HepG2 (cell line): ENCODE data around the gene MAJIN. TPM values are rescaled to one million over a fixed set of nuclear protein-coding genes. Genes with fewer than 3 reads are reported as not detected.

Experiments used
- ARNT ChIP-seq: fragments of 450-650 bp; IDR thresholded peaks from 2 replicates; pipeline ENCODE4 v1.6.1; 2017
- BORCS8-MEF2B ChIP-seq: sonication (generic); formaldehyde crosslinking; IDR thresholded peaks from 2 replicates; pipeline ENCODE4 v1.8.0; 2022; ENCODE audit warnings: mild to moderate bottlenecking, missing genetic modification reagents
- BRCA1 ChIP-seq: sonication (generic); formaldehyde crosslinking; IDR thresholded peaks from 2 replicates; pipeline ENCODE4 v1.4.0; 2020; ENCODE audit warnings: missing genetic modification reagents
- DNMT1 ChIP-seq: sonication (generic); formaldehyde crosslinking; IDR thresholded peaks from 2 replicates; pipeline ENCODE4 v1.5.1; 2020; ENCODE audit warnings: mild to moderate bottlenecking, missing genetic modification reagents
- DNMT3B ChIP-seq: conservative IDR thresholded peaks from 2 replicates; pipeline ENCODE4 v1.6.1; 2016; ENCODE audit warnings: missing biosample characterization, control low read depth
- EHMT2 ChIP-seq: fragments of 200-600 bp; sonication (generic); IDR thresholded peaks from 2 replicates; pipeline ENCODE4 v1.7.0; 2017; ENCODE audit warnings: antibody characterized with exemption, low read depth, low read length, borderline replicate concordance
- EP300 ChIP-seq, 3 experiments: sonication (generic) in 1 of 3; formaldehyde crosslinking in 1 of 3; IDR thresholded peaks; 2 replicates each; pipeline versions ENCODE4 v1.5.1 to v1.6.1; 2011 to 2020; ENCODE audit warnings: low read depth in 2 of 3, low read length in 2 of 3, borderline replicate concordance in 1 of 3, improper control_type of control experiment in 1 of 3, mild to moderate bottlenecking in 1 of 3, missing genetic modification reagents in 1 of 3, moderate library complexity in 1 of 3
- GTF2F1 ChIP-seq: fragments of 150-350 bp; IDR thresholded peaks from 2 replicates; pipeline ENCODE4 v1.6.1; 2014; ENCODE audit warnings: low read length
- HDAC6 ChIP-seq: fragments of 200-600 bp; sonication (generic); IDR thresholded peaks from 2 replicates; pipeline ENCODE4 v1.7.0; 2017; ENCODE audit warnings: mild to moderate bottlenecking, antibody characterized with exemption, low read length, low read depth
- KDM1A ChIP-seq: IDR thresholded peaks from 2 replicates; pipeline ENCODE4 v1.6.1; 2016; ENCODE audit warnings: missing compliant biosample characterization
- MEIS1 ChIP-seq: sonication (generic); formaldehyde crosslinking; IDR thresholded peaks from 2 replicates; pipeline ENCODE4 v1.9.0; 2021; ENCODE audit warnings: mild to moderate bottlenecking, missing genetic modification reagents, moderate library complexity, borderline replicate concordance
- NKX3-1 ChIP-seq: sonication (generic); formaldehyde crosslinking; IDR thresholded peaks from 2 replicates; pipeline ENCODE4 v1.5.0; 2020; ENCODE audit warnings: missing genetic modification reagents
- REL ChIP-seq: sonication (generic); formaldehyde crosslinking; conservative IDR thresholded peaks from 2 replicates; pipeline ENCODE4 v1.8.0; 2022; ENCODE audit warnings: mild to moderate bottlenecking, missing genetic modification reagents, moderate library complexity
- RFX3 ChIP-seq: IDR thresholded peaks from 2 replicates; pipeline ENCODE4 v1.6.1; 2016; ENCODE audit warnings: missing biosample characterization, missing genetic modification reagents
- RXRB ChIP-seq: IDR thresholded peaks from 2 replicates; pipeline ENCODE4 v1.6.1; 2016; ENCODE audit warnings: borderline replicate concordance, missing genetic modification reagents, missing compliant biosample characterization
- ZMYM4 ChIP-seq: sonication (generic); formaldehyde crosslinking; IDR thresholded peaks from 2 replicates; pipeline ENCODE4 v1.8.1; 2023; ENCODE audit warnings: mild to moderate bottlenecking, missing genetic modification reagents
- ZNF260 ChIP-seq: sonication (generic); formaldehyde crosslinking; IDR thresholded peaks from 2 replicates; pipeline ENCODE4 v1.4.0; 2020; ENCODE audit warnings: missing genetic modification reagents, low read depth, mild to moderate bottlenecking, borderline replicate concordance
- ZNF317 ChIP-seq: sonication (generic); formaldehyde crosslinking; IDR thresholded peaks from 2 replicates; pipeline ENCODE4 v1.5.0; 2020; ENCODE audit warnings: mild to moderate bottlenecking, missing genetic modification reagents
- ZNF441 ChIP-seq: sonication (generic); formaldehyde crosslinking; IDR thresholded peaks from 2 replicates; pipeline ENCODE4 v1.7.0; 2021; ENCODE audit warnings: missing genetic modification reagents, borderline replicate concordance
- ZNF790 ChIP-seq: sonication (generic); formaldehyde crosslinking; IDR thresholded peaks from 2 replicates; pipeline ENCODE4 v1.8.0; 2022; ENCODE audit warnings: missing genetic modification reagents, mild to moderate bottlenecking, borderline replicate concordance
- ZNF878 ChIP-seq: sonication (generic); formaldehyde crosslinking; IDR thresholded peaks from 2 replicates; pipeline ENCODE4 v1.8.1; 2023; ENCODE audit warnings: mild to moderate bottlenecking, missing genetic modification reagents, moderate library complexity
- polyA plus RNA-seq, 8 experiments: library from polyadenylated mRNA; depleted of rRNA in 3 of 8; stranded (reverse) in 7 of 8; unstranded in 1 of 8; fragments of >200 nt; fragmentation: Illumina TruSeq in 4 of 8; extraction: Trizol in 4 of 8; gene quantifications; 2 replicates each; pipeline versions ENCODE4 v1.2.1 to v1.2.3, GENCODE V29; 2011 to 2016; ENCODE audit warnings: low read depth in 4 of 8, missing spikeins in 1 of 8, mixed read lengths in 1 of 8; ENCODE audit not compliant: insufficient read depth in 1 of 8
- total RNA-seq, 5 experiments: library from RNA; depleted of rRNA; stranded (reverse); fragments of >200 nt; fragmentation: Illumina TruSeq; extraction: Trizol; gene quantifications; 2 replicates each; pipeline ENCODE4 v1.2.3, GENCODE V29; 2016; ENCODE audit warnings: low read depth in 1 of 5
- TF ChIP-seq, protein P1 (sequence below): sonication (generic); formaldehyde crosslinking; IDR thresholded peaks from 2 replicates; pipeline ENCODE4 v1.8.1; 2023; ENCODE audit warnings: mild to moderate bottlenecking, missing genetic modification reagents
- TF ChIP-seq, protein P2 (sequence below): sonication (generic); formaldehyde crosslinking; IDR thresholded peaks from 2 replicates; pipeline ENCODE4 v1.8.1; 2022; ENCODE audit warnings: low read depth, mild to moderate bottlenecking, missing genetic modification reagents
- TF ChIP-seq, protein P3 (sequence below): sonication (generic); formaldehyde crosslinking; IDR thresholded peaks from 2 replicates; pipeline ENCODE4 v1.4.0; 2020; ENCODE audit warnings: missing genetic modification reagents
- TF ChIP-seq, protein P4 (sequence below): sonication (generic); formaldehyde crosslinking; IDR thresholded peaks from 2 replicates; pipeline ENCODE4 v1.5.0; 2020; ENCODE audit warnings: missing genetic modification reagents

MAJIN gene
- total and polyA plus RNA-seq, 2 of the 13 experiments (the other 11 are each of a cell fraction or from before 2014, with no cell fraction given): not detected

DNA sequence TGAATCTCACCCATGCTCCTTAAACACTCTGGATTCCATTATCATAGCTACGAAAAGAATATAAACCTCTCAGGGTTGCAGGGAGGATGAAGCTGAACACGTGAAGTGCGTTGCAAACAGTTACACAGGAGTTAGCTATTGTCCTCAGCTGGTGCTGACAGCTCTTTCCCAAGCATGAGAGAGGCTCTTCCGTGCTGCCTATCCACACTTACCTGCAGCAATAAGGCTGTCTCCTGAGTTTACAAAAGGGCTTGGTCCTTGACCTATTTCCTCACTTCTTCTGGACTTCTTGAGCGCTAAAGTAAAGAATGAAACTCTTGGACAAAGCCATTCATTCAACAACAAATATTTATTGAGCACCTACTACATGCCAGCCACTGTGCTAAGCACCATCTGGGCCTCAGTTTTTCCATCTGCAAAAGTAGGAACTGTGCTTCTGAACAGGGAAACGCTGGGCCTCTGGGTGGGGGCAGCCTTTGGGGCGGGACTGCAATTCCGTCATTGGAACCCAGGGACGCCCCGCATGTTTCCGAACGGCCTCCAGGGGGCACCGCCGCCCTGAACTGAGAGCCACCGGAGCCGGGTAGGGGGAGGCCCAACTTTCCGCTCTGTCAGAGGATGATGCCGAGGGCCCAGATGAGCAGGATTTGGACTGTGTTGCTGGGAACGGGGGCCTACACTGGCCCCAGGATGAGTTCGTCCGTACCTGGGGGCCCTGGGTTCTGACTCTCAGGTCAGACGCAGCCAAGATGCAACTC is 41.4 kb upstream of the MAJIN start (continued):
- no peak for TF ChIP-seq ZNF441 (CRISPR knock-in tag)
- 0 out of 2 replicates have a peak, but pooled peaks have one; percentile 9 for TF ChIP-seq BORCS8-MEF2B (CRISPR knock-in tag)
- TF ChIP-seq ZNF317 (CRISPR knock-in tag): no peak; the same call in 1 of the 2 replicates
- TF ChIP-seq ZNF790: 0 out of 2 replicates have a peak, but pooled peaks have one; percentile 47
- TF ChIP-seq, protein P1, sequence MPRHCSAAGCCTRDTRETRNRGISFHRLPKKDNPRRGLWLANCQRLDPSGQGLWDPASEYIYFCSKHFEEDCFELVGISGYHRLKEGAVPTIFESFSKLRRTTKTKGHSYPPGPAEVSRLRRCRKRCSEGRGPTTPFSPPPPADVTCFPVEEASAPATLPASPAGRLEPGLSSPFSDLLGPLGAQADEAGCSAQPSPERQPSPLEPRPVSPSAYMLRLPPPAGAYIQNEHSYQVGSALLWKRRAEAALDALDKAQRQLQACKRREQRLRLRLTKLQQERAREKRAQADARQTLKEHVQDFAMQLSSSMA (CRISPR knock-in tag): no peak
- no peak for TF ChIP-seq DNMT1 (CRISPR knock-in tag)
- TF ChIP-seq MEIS1 (CRISPR knock-in tag): no peak
- TF ChIP-seq RFX3 (CRISPR knock-in tag): no peak
- TF ChIP-seq HDAC6: no peak
- TF ChIP-seq REL: no peak
- TF ChIP-seq BRCA1 (CRISPR knock-in tag): no peak
- no peak for TF ChIP-seq ARNT
- TF ChIP-seq KDM1A: 0 out of 2 replicates have a peak, but pooled peaks have one; percentile 15
- TF ChIP-seq EHMT2: no peak
- TF ChIP-seq ZNF260: no peak
- TF ChIP-seq, protein P2, sequence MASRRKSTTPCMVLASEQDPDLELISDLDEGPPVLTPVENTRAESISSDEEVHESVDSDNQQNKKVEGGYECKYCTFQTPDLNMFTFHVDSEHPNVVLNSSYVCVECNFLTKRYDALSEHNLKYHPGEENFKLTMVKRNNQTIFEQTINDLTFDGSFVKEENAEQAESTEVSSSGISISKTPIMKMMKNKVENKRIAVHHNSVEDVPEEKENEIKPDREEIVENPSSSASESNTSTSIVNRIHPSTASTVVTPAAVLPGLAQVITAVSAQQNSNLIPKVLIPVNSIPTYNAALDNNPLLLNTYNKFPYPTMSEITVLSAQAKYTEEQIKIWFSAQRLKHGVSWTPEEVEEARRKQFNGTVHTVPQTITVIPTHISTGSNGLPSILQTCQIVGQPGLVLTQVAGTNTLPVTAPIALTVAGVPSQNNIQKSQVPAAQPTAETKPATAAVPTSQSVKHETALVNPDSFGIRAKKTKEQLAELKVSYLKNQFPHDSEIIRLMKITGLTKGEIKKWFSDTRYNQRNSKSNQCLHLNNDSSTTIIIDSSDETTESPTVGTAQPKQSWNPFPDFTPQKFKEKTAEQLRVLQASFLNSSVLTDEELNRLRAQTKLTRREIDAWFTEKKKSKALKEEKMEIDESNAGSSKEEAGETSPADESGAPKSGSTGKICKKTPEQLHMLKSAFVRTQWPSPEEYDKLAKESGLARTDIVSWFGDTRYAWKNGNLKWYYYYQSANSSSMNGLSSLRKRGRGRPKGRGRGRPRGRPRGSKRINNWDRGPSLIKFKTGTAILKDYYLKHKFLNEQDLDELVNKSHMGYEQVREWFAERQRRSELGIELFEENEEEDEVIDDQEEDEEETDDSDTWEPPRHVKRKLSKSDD (CRISPR knock-in tag): no peak; the same call in 1 of the 2 replicates
- no peak for TF ChIP-seq GTF2F1
- TF ChIP-seq ZNF878 (CRISPR knock-in tag): no peak
- 0 out of 2 replicates have a peak, but pooled peaks have one; percentile 3 for TF ChIP-seq ZMYM4 (CRISPR knock-in tag)
- TF ChIP-seq, protein P3, sequence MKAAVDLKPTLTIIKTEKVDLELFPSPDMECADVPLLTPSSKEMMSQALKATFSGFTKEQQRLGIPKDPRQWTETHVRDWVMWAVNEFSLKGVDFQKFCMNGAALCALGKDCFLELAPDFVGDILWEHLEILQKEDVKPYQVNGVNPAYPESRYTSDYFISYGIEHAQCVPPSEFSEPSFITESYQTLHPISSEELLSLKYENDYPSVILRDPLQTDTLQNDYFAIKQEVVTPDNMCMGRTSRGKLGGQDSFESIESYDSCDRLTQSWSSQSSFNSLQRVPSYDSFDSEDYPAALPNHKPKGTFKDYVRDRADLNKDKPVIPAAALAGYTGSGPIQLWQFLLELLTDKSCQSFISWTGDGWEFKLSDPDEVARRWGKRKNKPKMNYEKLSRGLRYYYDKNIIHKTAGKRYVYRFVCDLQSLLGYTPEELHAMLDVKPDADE (CRISPR knock-in tag): no peak
- TF ChIP-seq DNMT3B (CRISPR knock-in tag): no peak
- TF ChIP-seq NKX3-1: no peak
- no peak for TF ChIP-seq RXRB (CRISPR knock-in tag)
- 0 out of 4 replicates have a peak, but pooled peaks of 1 of the 2 experiments have one; percentile 17 for TF ChIP-seq EP300 (IDR thresholded peaks at IDR 0.05; ENCODE audit: low read depth in 2 of 2, low read length in 2 of 2)
- TF ChIP-seq EP300 (CRISPR knock-in tag; IDR thresholded peaks at IDR 0.05; ENCODE audit: borderline replicate concordance): no peak
- TF ChIP-seq, protein P4, sequence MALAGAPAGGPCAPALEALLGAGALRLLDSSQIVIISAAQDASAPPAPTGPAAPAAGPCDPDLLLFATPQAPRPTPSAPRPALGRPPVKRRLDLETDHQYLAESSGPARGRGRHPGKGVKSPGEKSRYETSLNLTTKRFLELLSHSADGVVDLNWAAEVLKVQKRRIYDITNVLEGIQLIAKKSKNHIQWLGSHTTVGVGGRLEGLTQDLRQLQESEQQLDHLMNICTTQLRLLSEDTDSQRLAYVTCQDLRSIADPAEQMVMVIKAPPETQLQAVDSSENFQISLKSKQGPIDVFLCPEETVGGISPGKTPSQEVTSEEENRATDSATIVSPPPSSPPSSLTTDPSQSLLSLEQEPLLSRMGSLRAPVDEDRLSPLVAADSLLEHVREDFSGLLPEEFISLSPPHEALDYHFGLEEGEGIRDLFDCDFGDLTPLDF (CRISPR knock-in tag): no peak
